HG03469 (cell line): ENCODE measurements around the gene MYO10.
"Not testable (repeated sequence)": the region's sequence is repeated elsewhere in the genome, so short reads cannot be mapped to it uniquely, and the experiment has no call there.

Source experiments
- ATAC-seq: cut with Tn5 transposase; IDR thresholded peaks from one replicate; pipeline ENCODE4 v1.9.1; 2021; ENCODE audit warnings: mild to moderate bottlenecking, moderate library complexity, moderate number of reproducible peaks; ENCODE audit not compliant: unreplicated experiment

The MYO10 gene

DNA sequence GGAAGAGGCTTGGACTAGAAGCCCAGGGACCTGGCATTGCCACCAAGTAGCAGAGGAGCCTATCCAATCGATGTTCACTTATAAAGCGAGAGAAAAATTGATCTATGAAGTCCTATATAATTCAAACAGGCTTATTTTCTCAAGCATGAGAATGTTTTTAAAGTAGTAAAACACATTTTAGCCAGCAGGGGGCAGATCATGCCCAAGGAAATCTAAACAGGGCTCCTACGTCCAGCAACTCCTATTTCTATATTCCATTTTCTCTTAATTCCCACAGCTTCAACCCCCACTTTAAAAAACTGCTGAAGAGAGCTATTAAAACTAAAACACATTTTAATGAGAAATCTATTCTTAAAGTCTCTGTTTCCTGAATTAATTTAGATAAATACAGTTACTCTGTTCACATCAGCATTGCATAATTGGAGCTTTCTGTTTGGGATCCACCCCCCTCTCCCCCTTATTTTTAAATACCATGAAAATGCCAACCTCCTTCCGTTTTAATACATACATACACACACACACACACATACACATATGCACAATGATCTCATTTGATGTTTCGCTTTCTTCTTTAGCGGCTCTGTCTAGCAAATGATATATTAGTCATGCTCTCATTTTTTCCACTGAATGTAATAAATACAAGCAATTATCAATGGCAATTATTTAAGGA, 144.9 kb downstream of the MYO10 start:
- peak; percentile 37 for ATAC-seq

DNA sequence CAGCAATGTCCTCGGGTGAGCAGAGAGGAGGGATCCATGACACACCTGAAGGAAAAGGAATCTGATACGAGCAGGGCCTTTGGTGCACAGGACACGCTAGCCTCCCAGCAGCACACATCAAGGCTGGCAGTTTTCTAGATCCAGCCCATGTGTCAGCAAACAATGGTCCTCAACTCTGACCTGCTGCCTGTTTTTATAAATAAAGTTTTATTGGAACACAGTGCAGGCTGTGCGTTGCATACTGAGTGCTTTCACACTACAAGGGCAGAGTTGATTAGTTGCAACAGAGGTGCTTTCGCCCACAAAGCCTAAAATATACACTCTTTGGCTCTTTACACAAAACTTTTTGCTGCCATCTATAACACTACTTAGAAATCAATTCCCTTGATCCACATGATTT, 147.1 kb downstream of the MYO10 start:
- no peak for ATAC-seq

DNA sequence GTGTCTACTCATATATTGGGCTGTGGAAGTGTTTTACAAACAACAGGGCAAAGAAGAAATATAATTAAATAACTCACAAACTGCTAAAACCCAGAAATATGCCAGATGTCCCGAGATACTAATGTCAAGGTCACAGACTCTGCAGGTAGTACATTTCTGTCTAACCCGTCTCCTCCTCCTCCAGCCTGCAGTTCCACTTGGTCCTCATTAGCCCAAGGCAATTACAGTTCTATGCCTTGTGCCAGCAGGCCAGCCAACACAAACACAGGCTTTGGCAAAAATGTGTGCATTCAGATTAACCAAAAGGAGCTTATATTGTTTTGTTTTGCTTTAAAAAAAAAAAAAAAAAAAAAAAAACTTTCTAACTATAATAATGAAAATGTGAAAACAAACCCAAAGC, 148.8 kb downstream of the MYO10 start:
- no peak for ATAC-seq

DNA sequence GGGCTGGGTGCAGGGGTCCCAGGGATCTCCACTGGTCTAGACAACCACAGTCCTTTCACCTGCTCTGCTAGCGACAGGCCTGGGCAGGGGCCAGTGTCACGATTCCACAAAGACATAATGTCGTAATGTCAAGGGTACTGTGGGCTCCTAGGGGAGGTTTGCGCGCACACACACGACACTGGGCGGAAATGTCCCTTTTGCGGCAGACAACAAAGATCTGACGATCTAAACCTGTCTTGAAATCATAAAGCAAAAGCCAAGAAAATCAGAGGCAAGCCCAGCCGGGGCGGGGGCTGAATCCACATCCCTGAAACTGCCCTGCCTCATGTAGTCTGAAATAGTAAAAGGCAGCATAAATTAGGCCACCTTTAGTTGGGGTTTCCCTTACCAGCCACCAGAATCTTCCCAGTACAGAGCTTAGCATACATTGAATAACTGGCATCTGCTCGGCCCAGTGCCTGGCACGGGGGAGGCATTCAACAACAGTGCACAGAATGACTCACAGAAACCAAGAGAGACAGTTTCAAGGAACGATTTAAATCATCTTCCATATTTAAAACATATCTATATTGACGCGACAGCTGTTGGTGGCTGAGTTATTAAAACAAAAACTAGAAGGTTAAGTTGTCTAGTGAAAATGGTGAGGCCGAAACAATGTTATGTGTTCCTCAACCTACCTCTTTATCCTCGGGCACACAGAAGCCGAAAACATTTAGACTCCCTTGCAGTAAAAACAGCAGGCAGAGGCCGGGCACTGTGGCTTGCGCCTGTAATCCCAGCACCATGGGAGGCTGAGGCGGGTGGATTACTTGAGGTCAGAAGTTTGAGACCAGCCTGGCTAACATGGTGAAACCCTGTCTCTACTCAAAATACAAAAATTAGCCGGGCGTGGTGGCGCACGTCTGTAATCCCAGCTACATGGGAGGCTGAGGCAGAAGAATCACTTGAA, 151.0 kb downstream of the MYO10 start:
- peak; percentile 98 for ATAC-seq

DNA sequence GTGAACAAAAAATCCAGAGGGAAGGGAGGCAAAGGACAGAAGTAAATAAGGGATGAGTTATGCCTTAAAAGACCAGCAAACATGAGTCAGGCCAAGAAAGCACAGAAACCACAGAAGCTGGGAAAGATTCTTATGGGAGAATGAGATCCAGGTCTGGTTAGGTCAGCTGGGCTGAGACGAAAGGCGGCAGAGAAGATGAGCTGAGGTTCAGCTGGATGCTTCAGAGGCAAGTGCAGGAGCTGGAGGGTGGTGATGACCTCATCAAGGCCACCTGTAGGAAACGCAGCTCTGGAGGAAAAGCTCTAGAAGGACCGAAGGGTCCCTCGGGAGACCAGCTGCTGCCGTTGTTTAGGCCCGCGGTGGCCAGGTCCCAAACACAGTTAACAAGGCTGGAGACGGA, 152.0 kb downstream of the MYO10 start:
- no peak for ATAC-seq

DNA sequence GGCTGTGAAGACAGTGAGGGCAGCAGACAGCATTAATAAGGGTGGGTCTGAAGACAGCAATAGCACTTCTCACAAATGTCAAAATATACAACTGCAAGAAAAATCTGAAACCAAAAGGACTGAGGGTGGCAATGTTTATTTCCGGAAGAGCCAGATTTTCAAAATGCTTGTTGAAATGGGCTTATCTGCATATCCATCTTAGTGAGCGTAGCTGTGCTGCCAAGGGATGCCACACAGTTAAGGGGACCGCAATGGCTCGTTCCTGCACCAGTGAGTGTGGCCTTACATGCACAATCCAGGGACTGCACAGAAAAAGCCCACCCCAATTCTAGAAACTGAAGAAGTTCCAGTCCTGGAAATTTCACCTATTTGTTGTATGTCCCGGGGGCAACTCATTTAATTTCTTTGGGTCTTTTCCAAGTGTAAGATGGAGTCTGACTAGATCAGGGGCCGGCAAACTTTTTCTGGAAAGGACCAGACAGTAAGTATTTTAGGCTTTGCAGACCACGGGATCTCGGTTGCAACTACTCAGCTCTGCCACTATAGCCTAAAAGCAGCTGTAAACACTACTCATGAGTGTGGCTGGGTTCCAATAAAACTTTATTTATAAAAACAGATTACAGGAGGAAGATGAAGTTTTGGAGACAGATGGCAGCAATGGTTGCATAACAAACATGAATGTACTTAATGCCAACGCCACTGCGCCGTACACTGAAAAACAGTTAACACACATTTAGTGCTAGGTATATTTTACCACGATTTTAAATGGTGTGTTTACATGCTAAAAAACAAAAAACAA, 154.1 kb downstream of the MYO10 start:
- ATAC-seq: no peak

DNA sequence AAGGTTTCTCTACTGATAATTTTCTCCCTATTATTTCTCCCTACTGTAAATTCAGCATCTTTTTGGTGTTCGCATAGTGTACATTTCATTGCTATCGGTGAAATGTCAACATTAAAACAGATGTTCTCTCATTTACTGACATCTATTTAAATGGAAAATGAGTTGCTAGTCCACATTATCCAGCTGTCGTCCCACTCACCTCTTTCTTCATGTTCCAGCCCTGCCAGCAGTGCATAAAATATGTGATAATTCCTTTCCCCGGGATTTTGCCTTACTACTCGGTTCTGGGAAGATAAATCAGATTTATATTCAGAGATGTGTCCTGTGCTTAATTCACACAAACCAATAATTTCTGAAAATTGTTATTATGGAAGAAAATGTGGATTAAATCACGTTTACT, 155.8 kb downstream of the MYO10 start:
- no peak for ATAC-seq

DNA sequence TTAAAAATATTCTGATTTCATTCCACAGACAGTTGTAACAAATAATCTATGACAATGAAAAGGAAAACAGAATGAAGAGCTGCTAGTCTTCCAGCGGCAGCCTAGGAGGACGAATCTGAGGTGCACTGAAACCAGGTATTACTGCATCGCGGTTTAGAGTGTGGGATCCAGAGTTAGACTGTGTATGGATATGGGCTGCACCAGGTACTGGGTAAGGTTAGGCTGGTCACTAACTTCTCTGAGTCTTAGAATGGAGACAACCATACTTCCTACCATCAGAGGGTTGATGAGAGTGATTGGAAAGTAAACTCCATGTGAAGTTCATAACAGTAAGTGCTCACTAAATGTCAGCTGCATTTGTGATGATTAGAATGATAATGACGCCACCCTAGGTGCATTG, 158.7 kb downstream of the MYO10 start:
- no peak for ATAC-seq

DNA sequence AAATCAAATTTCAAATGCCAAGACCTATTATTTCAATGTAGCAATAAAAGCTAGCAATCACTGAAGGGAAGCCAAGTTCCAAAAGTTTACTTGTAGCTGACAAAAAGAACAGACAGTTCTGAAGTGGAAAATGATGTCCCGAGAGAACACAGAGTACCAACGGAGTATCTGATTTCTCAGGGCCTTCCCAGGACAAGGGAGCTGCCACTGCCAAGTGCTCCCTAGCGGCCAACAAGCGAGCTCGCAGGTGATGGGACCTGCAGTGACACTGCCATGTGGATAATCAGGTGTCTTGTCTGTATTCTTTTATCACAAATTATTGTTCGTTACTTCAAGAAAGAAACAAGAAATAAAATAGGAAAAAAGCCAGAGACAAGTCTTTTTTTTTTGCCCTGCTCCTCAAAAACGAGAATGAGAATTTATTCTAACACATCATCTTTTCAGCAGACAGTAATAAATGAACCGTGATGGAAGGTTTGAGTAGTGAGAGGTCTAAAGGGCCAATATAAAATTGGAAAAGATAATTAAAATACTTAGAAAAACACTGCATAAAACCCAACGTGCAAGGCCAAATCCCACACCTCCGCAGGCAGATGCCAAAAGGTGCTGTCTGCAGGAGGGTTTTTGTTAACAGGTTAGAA, 159.4 kb downstream of the MYO10 start:
- ATAC-seq: no peak

DNA sequence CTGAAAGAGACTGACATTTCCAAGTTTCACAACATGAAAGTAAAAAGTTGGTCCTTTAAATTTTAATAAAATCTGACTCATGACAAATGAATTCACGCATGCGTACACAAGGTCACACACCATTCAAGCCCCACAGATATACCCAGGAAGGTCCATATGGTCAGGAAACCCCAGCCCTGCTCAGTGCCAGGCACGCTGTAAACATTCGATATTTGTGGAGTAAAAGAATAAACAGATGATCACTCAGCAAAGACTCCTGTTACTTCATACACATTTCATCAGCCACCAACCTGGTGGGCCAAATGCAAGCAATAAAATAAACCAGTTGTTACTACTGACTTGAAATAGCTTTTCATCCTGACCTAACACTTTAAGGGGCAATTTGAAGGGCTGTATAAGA, 161.3 kb downstream of the MYO10 start:
- ATAC-seq: no peak

DNA sequence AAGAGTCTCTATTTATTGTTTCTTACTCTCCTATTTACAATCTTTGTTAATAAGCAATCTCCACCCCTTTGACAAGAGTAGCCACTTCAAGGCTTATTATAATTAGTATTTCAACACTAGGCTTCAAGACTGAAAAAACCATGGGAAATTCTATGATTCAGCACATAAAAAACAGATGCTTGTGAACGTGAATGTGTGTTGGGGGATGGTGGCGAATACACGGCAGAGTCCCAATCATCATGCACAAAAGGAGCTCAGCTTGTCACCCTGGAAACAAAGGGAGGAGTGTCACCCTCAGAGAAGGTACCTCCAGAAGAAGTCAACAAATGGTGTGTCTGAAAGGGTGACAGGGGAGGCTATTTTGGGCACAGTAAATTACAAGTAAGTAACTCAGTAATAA, 162.1 kb downstream of the MYO10 start:
- no peak for ATAC-seq

DNA sequence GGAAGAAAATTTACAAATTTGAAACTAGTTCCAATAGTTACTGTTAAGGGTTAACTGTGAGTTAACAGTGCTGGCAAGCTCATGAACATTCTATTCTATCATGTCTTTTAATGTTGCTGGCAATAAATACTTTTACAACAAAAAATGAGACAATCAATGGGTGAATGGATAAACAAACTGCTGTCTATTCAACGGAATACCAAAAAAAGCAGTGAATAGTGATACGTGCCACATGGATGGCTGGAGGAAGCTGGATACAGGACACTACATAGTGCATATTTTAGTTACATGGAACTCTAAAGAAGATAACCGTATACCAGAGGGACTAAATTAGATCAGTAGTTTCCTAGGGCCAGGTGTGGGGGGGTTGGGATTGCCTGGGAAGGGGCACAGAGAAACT, 163.5 kb downstream of the MYO10 start:
- ATAC-seq: no peak

DNA sequence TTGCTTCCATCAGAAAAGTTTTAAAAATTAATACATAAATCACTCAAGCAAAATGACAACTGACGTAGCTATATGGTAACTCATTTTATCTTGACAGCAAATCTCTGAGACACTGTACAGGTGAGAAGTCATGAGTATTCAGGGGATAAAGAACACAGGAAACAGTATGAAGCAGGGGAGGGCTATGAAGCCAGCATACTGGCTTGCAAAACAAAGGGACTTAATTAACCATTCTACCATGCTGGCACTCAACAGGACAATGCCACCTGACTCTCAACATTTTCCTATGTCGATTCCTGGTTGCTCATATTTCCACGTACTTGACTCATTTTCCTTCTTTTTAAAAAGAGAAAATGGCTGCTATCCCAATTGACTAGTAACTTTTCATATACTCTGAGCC, 167.9 kb downstream of the MYO10 start:
- ATAC-seq: no peak

DNA sequence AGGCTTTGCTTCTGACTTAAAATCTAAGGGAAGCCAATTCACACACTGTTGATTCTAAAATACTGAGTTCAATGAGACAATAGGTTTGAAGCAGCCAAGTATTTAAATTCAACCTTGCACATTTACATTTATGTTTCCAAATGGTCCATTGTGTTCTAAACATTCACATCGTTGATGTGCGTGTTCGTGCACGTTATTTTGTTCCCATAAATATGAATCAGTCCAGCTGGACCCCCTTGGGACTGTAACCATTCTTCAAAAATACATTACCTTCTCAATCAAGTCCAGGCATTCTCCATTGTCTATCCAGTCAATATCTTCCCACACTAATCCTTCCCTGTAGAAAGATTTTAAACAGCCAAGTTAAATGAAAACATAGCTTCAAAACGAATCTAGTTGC, 172.9 kb downstream of the MYO10 start:
- no peak for ATAC-seq

DNA sequence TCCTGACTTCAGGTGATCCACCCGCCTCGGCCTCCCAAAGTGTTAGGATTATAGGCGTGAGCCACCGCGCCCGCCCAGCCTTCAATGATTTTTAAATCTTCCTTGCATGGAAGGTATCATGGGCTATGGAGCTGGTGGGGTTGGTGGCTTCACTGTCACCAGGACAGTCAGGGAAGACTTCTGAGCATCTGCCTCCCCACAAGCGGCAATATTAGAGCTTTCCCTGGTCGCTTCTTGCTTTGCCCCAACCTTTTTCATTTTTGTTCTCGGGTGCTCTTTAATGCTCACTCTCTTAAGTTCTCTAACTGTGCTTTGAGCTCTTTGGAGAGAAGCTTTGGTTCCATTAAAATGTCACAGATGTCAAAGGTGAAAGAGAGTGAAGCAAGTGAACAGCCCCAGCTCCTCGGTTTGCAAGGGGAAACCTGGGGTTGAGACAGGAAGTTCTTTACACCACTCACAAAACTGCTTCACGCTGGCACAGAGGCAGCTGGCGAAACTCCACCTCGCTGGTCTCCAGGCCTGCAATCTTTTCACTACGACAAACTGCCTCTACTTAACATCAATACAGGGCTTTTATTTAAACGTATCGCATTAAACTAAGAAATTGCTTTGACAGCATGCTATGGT, 176.8 kb downstream of the MYO10 start:
- no peak for ATAC-seq

DNA sequence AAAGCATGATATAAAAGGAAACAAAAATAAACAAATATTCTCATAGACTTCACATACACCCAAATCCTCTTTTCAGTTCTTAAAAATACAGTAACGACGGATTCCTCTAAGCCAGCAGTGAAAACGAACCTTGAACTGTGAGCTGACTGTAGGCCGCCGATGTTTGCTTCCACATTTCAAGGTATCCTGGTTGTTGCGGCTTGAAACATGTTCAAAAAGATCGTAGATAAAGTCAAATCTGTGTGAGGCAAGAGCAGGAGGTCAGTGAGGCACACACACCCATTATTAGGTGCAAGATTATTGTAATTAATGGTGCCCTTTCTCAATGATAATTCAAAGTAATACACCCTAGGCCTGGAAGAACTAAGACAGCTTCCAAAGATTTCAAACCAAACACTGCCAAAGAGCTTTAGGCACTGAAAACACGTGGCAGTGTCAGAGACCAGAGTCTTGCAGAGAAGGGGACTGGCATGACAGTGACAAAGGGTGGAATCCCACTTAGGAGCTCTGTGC, 178.0 kb downstream of the MYO10 start:
- ATAC-seq: no peak

DNA sequence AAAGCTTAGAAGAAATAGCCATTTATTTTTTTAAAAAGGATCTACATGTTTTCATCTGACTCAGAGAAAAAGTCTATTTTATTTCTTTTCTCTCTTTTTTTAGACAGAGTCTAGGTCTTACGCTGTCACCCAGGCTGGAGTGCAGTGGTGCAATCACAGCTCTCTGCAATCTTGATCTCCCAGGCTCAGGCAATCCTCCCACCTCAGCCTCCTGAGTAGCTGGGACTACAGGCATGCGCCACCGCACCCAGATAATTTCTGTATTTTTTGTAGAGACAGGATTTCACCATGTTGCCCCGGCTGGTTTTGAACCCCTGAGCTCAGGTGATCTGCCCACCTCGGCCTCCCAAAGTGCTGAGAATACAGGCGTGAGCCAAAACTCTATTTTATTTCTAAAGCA, 178.5 kb downstream of the MYO10 start:
- not testable (repeated sequence) for ATAC-seq

DNA sequence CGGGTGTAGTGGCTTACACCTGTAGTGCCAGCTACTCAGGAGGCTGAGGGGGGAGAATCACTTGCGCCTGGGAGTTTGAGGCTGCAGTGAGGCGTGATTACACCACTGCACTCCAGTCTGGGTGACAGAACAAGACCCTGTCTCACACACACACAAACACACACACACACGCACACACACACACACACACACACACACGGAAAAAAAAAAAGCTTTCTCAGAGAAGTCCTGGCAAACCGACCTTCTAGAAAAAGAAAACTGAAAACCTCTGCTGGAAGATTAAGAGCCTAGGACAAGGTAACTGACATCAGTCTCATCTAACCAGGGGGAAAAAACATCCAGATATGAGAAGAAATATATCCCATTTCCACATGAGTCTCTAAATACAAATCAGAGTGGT, 178.9 kb downstream of the MYO10 start:
- no peak for ATAC-seq

DNA sequence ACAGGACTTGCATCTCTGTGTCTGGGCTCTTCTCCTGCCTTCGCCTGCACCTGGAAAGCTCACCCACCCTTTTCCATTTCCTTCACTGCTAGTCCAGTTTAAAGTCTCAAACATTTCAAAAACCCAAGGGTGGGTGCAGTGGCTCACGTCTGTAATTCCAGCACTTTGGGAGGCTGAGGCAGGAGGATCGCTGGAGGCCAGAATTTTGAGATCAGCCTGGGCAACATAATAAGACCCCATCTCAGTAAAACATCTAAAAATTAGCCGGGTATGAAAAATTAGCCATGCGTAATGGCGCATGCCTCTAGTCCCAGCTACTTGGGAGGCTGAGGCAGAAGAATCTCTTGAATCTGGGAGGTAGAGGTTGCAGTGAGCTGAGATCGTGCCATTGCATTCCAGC, 179.4 kb downstream of the MYO10 start:
- no peak for ATAC-seq

DNA sequence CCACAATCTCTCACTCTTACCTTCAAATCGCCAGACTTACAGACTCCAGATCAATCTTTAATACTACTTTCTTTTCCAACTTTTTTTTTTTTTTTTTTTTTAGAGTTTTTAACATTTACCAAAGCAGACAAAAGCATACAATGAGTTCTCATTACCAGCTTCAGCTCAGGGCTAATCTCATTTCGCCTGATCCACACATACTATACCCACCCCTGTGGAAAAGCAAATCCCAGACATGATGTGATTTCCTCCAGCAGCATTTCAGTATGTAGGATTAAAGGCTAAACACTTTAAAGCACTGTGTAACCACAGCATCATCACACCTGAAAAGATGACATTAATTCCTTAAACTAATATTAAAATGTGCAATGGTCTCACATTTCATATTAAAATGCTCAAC, 180.4 kb downstream of the MYO10 start:
- ATAC-seq: no peak
